GM19193 (cell line): Measurements from ENCODE around the gene BPIFB6.

Experiments used
- POLR2A ChIP-seq: IDR thresholded peaks from 4 replicates; pipeline ENCODE4 v1.6.1; 2011; ENCODE audit not compliant: insufficient read depth, insufficient read length; ENCODE audit errors: extremely low read depth

BPIFB6 gene

GRCh38 chr20:33071198-33071597 is 39.8 kb downstream of the BPIFB6 start:
- TF ChIP-seq POLR2A: no peak

GRCh38 chr20:33072362-33072761 is 40.9 kb downstream of the BPIFB6 start:
- TF ChIP-seq POLR2A: no peak

DNA sequence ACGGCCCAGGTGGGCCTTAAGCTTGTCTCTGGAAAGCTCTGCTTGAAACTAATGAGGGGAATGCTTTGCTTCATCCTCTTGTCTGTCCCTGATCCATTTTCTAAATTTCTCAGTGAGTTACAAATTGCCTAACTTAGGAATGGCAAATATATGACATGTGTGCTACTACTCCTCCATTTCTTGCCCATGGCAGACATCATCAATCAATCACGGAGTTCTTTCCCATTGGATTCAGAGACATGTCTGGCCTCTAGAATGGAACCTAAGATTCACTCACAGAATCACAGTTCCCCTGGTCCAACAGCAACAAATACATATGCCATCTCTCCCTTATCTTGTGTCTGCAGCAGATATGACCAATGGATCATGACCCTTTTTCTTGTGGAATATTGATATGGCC is 41.4 kb downstream of the BPIFB6 start:
- no peak for TF ChIP-seq POLR2A

DNA sequence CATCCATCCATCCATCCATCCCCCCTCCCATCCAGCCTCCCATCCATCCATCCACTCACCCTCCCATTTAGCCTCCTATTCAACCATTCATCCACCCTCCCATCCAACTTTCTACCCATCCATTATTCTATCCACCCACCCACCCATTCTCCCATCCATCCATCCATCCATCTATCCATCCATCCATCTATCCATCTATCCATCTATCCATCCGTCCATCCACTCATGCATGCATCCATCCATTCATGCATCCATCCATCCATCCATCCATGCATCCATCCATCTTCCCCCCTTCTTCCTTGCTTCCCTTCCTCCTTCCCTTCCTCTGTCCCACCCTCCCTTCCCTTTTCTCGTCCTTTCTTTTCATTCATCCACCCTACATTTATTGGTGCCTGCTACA is 43.2 kb downstream of the BPIFB6 start:
- no peak for TF ChIP-seq POLR2A

DNA sequence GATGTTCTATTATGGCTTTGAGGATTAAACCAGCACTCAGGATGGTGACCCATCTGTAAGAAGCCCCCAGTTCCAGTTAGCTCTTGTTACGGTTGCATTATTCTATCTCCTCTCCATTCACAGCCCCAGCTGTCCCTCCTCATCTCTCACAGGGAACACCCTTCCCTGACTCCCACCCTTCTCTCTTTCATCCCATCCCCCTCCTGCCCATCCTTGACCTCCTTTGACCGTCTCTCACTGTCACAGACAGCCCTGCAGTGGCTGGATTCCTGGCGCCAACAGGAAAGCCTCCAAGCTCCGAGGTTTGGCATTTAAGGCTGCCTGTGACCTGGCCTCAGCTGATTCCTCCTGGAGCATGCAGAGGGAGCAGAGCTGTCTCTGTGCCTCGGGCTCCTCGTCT is 43.8 kb downstream of the BPIFB6 start:
- no peak for TF ChIP-seq POLR2A

GRCh38 chr20:33076662-33077372 is 45.4 kb downstream of the BPIFB6 start:
- no peak for TF ChIP-seq POLR2A

- no peak for TF ChIP-seq POLR2A
These were observed 47.8 kb downstream of the BPIFB6 start, which contains the start of gene BPIFB4 for GRCh38 chr20:33079259-33079658. Gene BPIFB4 (plus strand): TSS chr20:33079643. CDS start chr20:33081527, 1,884 bp downstream.

- TF ChIP-seq POLR2A: no peak
These were observed 50.1 kb downstream of the BPIFB6 start for GRCh38 chr20:33081411-33082154.

DNA sequence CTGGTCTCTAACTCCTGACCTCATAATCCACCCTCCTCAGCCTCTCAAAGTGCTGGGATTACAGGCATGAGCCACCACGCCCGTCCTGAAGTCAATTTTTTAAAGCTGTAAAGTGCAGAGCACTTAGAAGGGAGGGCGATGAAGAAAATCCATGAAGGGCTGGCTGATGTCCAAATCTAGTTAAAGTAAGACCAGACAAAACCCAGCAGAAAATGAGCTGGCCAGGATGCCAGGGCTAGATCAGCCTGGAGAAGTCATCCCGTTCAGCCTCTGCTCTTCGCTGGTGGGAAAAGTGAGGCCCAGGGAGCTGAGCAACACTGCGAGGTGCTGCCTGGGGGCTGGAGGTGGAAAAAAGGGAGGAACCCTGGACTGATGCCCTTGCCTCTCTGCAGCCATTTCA is 51.1 kb downstream of the BPIFB6 start:
- no peak for TF ChIP-seq POLR2A

GRCh38 chr20:33083544-33084340 is 52.3 kb downstream of the BPIFB6 start:
- no peak for TF ChIP-seq POLR2A

- no peak for TF ChIP-seq POLR2A
These were observed 53.3 kb downstream of the BPIFB6 start for GRCh38 chr20:33084722-33085121.

- no peak for TF ChIP-seq POLR2A
These were observed 54.7 kb downstream of the BPIFB6 start for GRCh38 chr20:33086052-33086722.

DNA sequence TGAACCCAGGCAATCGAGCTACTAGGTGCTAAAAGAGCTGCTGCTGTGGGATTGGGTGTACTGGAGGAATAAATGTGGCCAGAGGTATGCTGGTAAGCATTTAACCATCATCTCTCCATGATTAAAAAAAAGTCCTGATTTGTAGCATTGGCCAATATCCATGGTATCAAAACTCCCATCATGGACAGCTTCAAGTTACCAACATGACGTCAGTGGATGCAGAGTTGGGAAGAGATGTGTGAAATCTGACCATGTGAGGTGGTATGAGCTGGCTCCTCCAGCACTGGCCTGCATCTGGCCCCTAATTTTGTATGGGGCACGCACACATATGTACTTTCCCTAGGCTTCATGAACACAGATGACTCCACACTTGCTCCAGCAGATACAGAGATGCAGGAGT is 59.7 kb downstream of the BPIFB6 start:
- TF ChIP-seq POLR2A: no peak

DNA sequence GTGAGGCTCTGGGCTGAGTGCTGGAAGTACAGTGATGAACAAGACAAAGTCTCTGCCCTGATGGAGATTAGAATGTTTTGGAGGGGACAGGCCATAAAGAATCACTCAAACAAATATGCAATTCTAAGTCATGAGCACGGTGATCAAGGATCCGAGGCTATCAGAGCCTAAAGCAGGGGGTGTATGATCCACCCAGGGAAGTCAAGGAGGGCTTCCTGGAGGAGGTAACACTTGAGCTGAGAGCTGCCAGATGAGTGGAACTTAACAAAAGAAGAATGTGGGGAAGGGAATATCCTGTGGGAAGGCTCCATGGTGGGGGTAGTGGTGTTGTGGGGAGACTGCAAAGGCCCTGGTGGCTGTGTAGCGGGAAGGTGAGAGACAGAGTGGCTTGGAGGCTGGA is 60.2 kb downstream of the BPIFB6 start:
- no peak for TF ChIP-seq POLR2A

DNA sequence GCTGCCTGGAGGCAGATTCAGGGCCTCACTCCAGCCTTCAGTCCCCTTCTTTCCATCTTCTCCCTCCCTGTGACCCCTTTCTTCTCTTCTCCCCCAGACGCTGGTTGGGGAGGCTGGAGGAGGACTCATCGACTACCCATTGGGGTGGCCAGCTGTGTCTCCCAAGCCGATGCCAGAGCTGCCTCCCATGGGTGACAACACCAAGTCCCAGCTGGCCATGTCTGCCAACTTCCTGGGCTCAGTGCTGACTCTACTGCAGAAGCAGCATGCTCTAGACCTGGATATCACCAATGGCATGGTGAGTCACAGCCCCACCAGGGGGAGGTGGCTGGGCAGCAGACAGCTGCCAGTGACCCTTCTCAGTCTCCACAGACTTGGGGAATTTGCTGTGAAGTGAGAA is 60.9 kb downstream of the BPIFB6 start:
- TF ChIP-seq POLR2A: no peak
